AG09309 (cell line): Measurements from ENCODE around the gene IQGAP2.

Experiments used
- DNase-seq: peaks from one replicate; pipeline ENCODE4 v3.0.0-alpha.2; 2010; ENCODE audit warnings: low read depth
- H3K4me3 ChIP-seq: 2 replicates; pipeline ENCODE4 v1.5.1; 2011; ENCODE audit warnings: mild to moderate bottlenecking, low read depth, low read length, moderate library complexity; ENCODE audit not compliant: control insufficient read depth
- CTCF ChIP-seq: IDR thresholded peaks from 2 replicates; pipeline ENCODE4 v1.5.1; 2011; ENCODE audit warnings: mild to moderate bottlenecking, low read depth, low read length, inconsistent platforms; ENCODE audit not compliant: insufficient read depth, control insufficient read depth; ENCODE audit errors: missing control alignments

Gene IQGAP2

GRCh38 chr5:76469656-76470290 is 66.7 kb downstream of the IQGAP2 start:
- no peak overlapping the region for H3K4me3 ChIP-seq
- no peak for DNase-seq
- TF ChIP-seq CTCF = no peak

GRCh38 chr5:76470976-76471375 is 67.9 kb downstream of the IQGAP2 start:
- H3K4me3 ChIP-seq = no peak overlapping the region
- no peak for TF ChIP-seq CTCF
- no peak for DNase-seq

DNA sequence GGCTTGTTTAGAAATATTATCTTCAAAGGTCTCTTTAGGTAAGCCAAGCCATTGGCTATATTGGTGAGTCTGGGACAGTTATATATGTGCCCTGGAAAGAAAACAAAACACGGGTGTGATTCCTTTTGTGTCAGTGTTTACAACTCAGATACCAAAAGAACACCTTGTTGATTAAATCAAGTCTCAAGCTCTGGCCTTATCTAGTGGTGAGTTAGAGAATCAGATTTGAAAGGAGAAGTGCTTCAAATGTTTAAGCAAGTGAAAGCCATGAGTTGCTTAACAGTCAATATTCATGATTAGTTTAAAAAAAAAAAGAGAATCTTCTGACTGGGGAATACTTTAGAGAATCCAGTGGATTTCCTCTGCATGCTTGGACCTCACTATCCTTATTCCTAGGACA is 68.3 kb downstream of the IQGAP2 start:
- TF ChIP-seq CTCF = no peak

GRCh38 chr5:76471987-76472334 is 68.9 kb downstream of the IQGAP2 start:
- H3K4me3 ChIP-seq = no peak overlapping the region
- no peak for DNase-seq
- no peak for TF ChIP-seq CTCF

More for the DNA sequence above, 68.3 kb downstream of the IQGAP2 start:
- DNase-seq = no peak
- H3K4me3 ChIP-seq = no peak overlapping the region

DNA sequence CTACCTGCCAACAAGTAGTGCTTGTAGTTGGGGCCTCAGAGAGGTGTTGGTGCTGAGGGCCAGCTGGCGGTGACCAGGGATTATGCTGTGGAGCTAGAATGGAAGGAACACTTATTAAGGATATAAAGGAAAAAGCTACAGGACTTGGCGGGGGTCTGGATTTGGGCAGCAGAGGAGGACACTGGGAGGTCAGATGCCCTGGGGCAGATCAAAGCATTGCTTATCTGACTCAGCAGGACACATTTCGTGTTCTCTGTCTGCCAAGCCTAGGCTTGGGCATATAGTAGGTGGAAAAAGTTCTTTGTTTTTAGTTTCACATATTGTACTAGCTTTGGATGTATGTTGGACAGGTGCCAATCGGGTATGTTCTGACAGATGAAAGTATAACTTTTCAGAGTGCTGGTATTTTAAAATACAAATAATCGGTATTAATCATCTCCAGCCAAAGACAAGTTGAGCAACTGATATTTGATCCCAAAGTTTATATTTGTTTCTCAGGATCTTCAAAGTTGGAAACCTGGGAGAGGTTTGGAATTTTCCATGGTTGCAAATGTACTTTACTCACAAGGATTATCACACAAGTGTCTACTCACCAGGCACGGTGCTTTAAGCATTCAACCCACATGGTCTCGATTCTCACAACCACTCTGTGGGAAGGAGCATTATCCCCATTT is 69.4 kb downstream of the IQGAP2 start:
- TF ChIP-seq CTCF = no peak
- DNase-seq = no peak
- H3K4me3 ChIP-seq = no peak overlapping the region

GRCh38 chr5:76473009-76473336 is 69.9 kb downstream of the IQGAP2 start:
- no peak overlapping the region for H3K4me3 ChIP-seq
- DNase-seq = no peak
- no peak for TF ChIP-seq CTCF
